Transverse colon (tissue), 3 donors: ENCODE measurements around the gene MAP4K3.

Experiments
- CTCF ChIP-seq, 5 experiments: fragments of 200-600 bp in 3 of 5; fragments of 450-650 bp in 2 of 5; sonication (generic) in 3 of 5; IDR thresholded peaks; 1 replicate in 2 of 5; 2 replicates in 3 of 5; pipeline ENCODE4 v1.5.1; 2016 to 2017; ENCODE audit warnings: antibody characterized with exemption in 5 of 5, inconsistent platforms in 3 of 5, mild to moderate bottlenecking in 2 of 5, moderate library complexity in 1 of 5
- POLR2A ChIP-seq: fragments of 450-650 bp; IDR thresholded peaks from one replicate; pipeline ENCODE4 v1.6.1; 2016; ENCODE audit warnings: antibody characterized with exemption, mild to moderate bottlenecking, moderate library complexity

GRCh38 chr2:39223909-39224308, 213.2 kb downstream of the MAP4K3 start:
- TF ChIP-seq CTCF (IDR thresholded peaks at IDR 0.05), result no peak
- no peak for TF ChIP-seq POLR2A
